ENCODE data around the gene P2RX7.
"Not testable (repeated sequence)": the region's sequence is repeated elsewhere in the genome, so short reads cannot be mapped to it uniquely, and the experiment has no call there.

- not testable (repeated sequence) for TF ChIP-seq CTCF, POLR2A (IDR thresholded peaks at IDR 0.05)
These were observed 16.6 kb downstream of the P2RX7 start for GRCh38 chr12:121149289-121149688.

All from adrenal gland (tissue), 5 donors.